SK-N-SH (cell line): ENCODE data around the gene HTR7. TPM values are rescaled to one million over a fixed set of nuclear protein-coding genes. Genes with fewer than 3 reads are reported as not detected.

ENCODE experiments used
- CTCF ChIA-PET: fragments of 300-600, 350-600 bp; formaldehyde crosslinking; extraction: SDS; loops from one replicate; lab custom pipeline; 2021; lab: Yijun Ruan, JAX
- POLR2A ChIA-PET: fragments of 350-600 bp; sonication (Branson Sonifier 250); formaldehyde crosslinking; extraction: SDS; loops from one replicate; lab custom pipeline; 2020; ENCODE audit warnings: antibody characterized with exemption, inconsistent platforms; lab: Yijun Ruan, JAX
- DNase-seq: peaks from one replicate; pipeline ENCODE4 v3.0.0; 2012
- H2AFZ ChIP-seq: fragments of 200-600 bp; sonication (generic); 2 replicates; pipeline ENCODE4 v1.8.1; 2016; ENCODE audit warnings: antibody characterized with exemption, mild to moderate bottlenecking, low read depth
- H3F3A ChIP-seq: fragments of 200-600 bp; sonication (generic); replicated peaks from 2 replicates; pipeline ENCODE3; 2016; ENCODE audit warnings: antibody characterized with exemption, mild to moderate bottlenecking; ENCODE audit not compliant: insufficient read depth
- H3K27ac ChIP-seq, 2 experiments: fragments of 200-500 bp in 1 of 2; fragments of 200-600 bp in 1 of 2; sonication (Bioruptor generic) in 1 of 2; sonication (generic), shearing (Covaris generic) in 1 of 2; 2 replicates each; pipeline versions ENCODE4 v1.5.1 to v1.6.1; 2014 to 2016; ENCODE audit warnings: low read depth in 2 of 2, inconsistent platforms in 1 of 2, low read length in 1 of 2, mild to moderate bottlenecking in 1 of 2, mixed read lengths in 1 of 2
- H3K27me3 ChIP-seq: fragments of 200-600 bp; sonication (generic), shearing (Covaris generic); 2 replicates; pipeline ENCODE4 v1.6.1; 2016; ENCODE audit warnings: mixed run types; ENCODE audit not compliant: insufficient read depth
- H3K36me3 ChIP-seq, 2 experiments: fragments of 200-500 bp in 1 of 2; fragments of 200-600 bp in 1 of 2; sonication (Bioruptor generic) in 1 of 2; sonication (generic) in 1 of 2; replicated peaks in 1 of 2; 2 replicates each; pipeline versions ENCODE3 to v1.5.1; 2014 to 2016; ENCODE audit warnings: low read length in 1 of 2, mild to moderate bottlenecking in 1 of 2; ENCODE audit not compliant: insufficient read depth in 2 of 2, control insufficient read depth in 1 of 2
- H3K4me1 ChIP-seq, 2 experiments: fragments of 200-500 bp in 1 of 2; fragments of 200-600 bp in 1 of 2; sonication (Bioruptor generic) in 1 of 2; sonication (generic), shearing (Covaris generic) in 1 of 2; 2 replicates each; pipeline versions ENCODE4 v1.5.1 to v1.6.1; 2014 to 2016; ENCODE audit warnings: low read depth in 1 of 2, low read length in 1 of 2, mixed run types in 1 of 2; ENCODE audit not compliant: insufficient read depth in 2 of 2, control insufficient read depth in 1 of 2
- H3K4me2 ChIP-seq: fragments of 200-600 bp; sonication (generic), shearing (Covaris generic); 2 replicates; pipeline ENCODE4 v1.6.1; 2017; ENCODE audit warnings: mixed run types
- H3K4me3 ChIP-seq, 2 experiments: fragments of 200-500 bp in 1 of 2; fragments of 200-600 bp in 1 of 2; sonication (Bioruptor generic) in 1 of 2; sonication (generic), shearing (Covaris generic) in 1 of 2; 2 replicates each; pipeline versions ENCODE4 v1.5.1 to v1.8.1; 2014 to 2016; ENCODE audit warnings: low read depth in 2 of 2, inconsistent platforms in 1 of 2, low read length in 1 of 2, mild to moderate bottlenecking in 1 of 2, mixed read lengths in 1 of 2, moderate library complexity in 1 of 2
- H3K79me2 ChIP-seq: fragments of 200-600 bp; sonication (generic); 2 replicates; pipeline ENCODE4 v1.8.1; 2017; ENCODE audit warnings: mild to moderate bottlenecking; ENCODE audit not compliant: insufficient read depth
- H3K9ac ChIP-seq: fragments of 200-600 bp; sonication (generic); 2 replicates; pipeline ENCODE4 v1.6.1; 2017; ENCODE audit warnings: mixed run types
- H3K9me2 ChIP-seq: fragments of 200-600 bp; sonication (generic); 2 replicates; pipeline ENCODE4 v1.6.1; 2017; ENCODE audit warnings: mixed run types
- H3K9me3 ChIP-seq: fragments of 200-600 bp; sonication (generic); 2 replicates; pipeline ENCODE4 v1.6.1; 2017; ENCODE audit warnings: mixed run types, mild to moderate bottlenecking, moderate library complexity
- H4K20me1 ChIP-seq: fragments of 200-600 bp; sonication (generic); 2 replicates; pipeline ENCODE4 v1.6.1; 2017; ENCODE audit warnings: mild to moderate bottlenecking, mixed run types; ENCODE audit not compliant: insufficient read depth
- CHD2 ChIP-seq: fragments of 150-350 bp; IDR thresholded peaks from 2 replicates; pipeline ENCODE4 v1.6.1; 2018; ENCODE audit warnings: low read length; ENCODE audit not compliant: partially characterized antibody
- EP300 ChIP-seq, 2 experiments: IDR thresholded peaks; 2 replicates each; pipeline versions ENCODE4 v1.4.0 to v1.6.1; 2012; ENCODE audit warnings: borderline replicate concordance in 1 of 2, low read depth in 1 of 2, low read length in 1 of 2
- EZH2phosphoT487 ChIP-seq: fragments of 200-600 bp; sonication (generic); IDR thresholded peaks from 2 replicates; pipeline ENCODE4 v1.6.1; 2017; ENCODE audit warnings: low read depth, mixed run types, mild to moderate bottlenecking, antibody characterized with exemption, moderate library complexity, borderline replicate concordance
- FOXM1 ChIP-seq: IDR thresholded peaks from 2 replicates; pipeline ENCODE4 v1.4.0; 2012; ENCODE audit warnings: low read depth, mild to moderate bottlenecking
- GABPA ChIP-seq: IDR thresholded peaks from 2 replicates; pipeline ENCODE4 v1.4.0; 2012; ENCODE audit warnings: low read depth, mild to moderate bottlenecking
- JUND ChIP-seq: IDR thresholded peaks from 2 replicates; pipeline ENCODE4 v1.4.0; 2012
- MEF2A ChIP-seq: IDR thresholded peaks from 2 replicates; pipeline ENCODE4 v1.4.0; 2012; ENCODE audit warnings: low read depth, borderline replicate concordance
- MXI1 ChIP-seq: IDR thresholded peaks from 2 replicates; pipeline ENCODE4 v1.6.1; 2012; ENCODE audit warnings: mild to moderate bottlenecking, low read depth, low read length, improper control_type of control experiment
- NFIC ChIP-seq: IDR thresholded peaks from 2 replicates; pipeline ENCODE4 v1.4.0; 2012; ENCODE audit warnings: borderline replicate concordance
- RAD21 ChIP-seq: IDR thresholded peaks from 2 replicates; pipeline ENCODE4 v1.6.1; 2012; ENCODE audit warnings: mild to moderate bottlenecking, low read length
- RXRA ChIP-seq: IDR thresholded peaks from 2 replicates; pipeline ENCODE4 v1.4.0; 2012; ENCODE audit warnings: low read depth, mild to moderate bottlenecking, borderline replicate concordance
- SIN3A ChIP-seq: IDR thresholded peaks from 2 replicates; pipeline ENCODE4 v1.6.1; 2012; ENCODE audit warnings: low read depth, mild to moderate bottlenecking, low read length, moderate library complexity, borderline replicate concordance
- TCF12 ChIP-seq: IDR thresholded peaks from 2 replicates; pipeline ENCODE4 v1.4.0; 2012
- TEAD4 ChIP-seq: IDR thresholded peaks from 2 replicates; pipeline ENCODE4 v1.4.0; 2012; ENCODE audit warnings: mild to moderate bottlenecking, borderline replicate concordance; ENCODE audit not compliant: insufficient read depth
- USF1 ChIP-seq: IDR thresholded peaks from 2 replicates; pipeline ENCODE4 v1.4.0; 2012; ENCODE audit warnings: low read depth, borderline replicate concordance
- YY1 ChIP-seq: IDR thresholded peaks from 2 replicates; pipeline ENCODE4 v1.4.0; 2012; ENCODE audit warnings: low read depth, mild to moderate bottlenecking
- WGBS: methylation state at CpG from one replicate; pipeline ENCODE4 v1.1.6; 2017; ENCODE audit warnings: low lambda C conversion rate; 5-methylcytosine and 5-hydroxymethylcytosine counted together
- polyA plus RNA-seq, 3 experiments: library from polyadenylated mRNA; depleted of rRNA; stranded (reverse); fragments of >200 nt; gene quantifications; 2 replicates each; pipeline ENCODE4 v1.2.3, GENCODE V29; 2012

Gene HTR7
- polyA plus RNA-seq, 1 of the 3 experiments (the other 2 are of a cell fraction) = 0.16 TPM

DNA sequence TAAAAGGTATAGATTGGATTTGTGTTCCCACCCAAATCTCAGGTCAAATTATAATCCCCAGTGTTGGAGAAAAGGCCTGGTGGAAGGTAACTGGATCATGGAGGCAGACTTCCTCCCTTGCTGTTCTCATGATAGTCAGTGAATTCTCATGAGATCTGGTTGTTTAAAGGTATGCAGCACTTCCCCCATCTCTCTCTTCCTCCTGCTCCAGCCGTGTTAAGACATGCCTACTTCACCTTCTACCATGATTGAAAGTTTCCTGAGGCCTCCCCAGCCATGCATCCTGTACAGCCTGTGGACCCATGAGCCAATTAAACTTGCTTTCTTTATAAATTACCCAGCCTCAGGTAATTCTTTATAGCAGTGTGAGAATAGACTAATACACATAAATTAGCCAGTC, 39.1 kb downstream of the HTR7 start:
- Histone ChIP-seq H3F3A (no peaks in the 10 kb centered on the region), H3K79me2 (no peaks in the 10 kb centered on the region), H3K9me2 (no peaks in the 10 kb centered on the region), H3K4me3 (no peak overlapping the region), H4K20me1 (no peaks in the 10 kb centered on the region), H3K4me1 (no peaks in the 10 kb centered on the region), H3K27me3 (peaks cover 16% of the 10 kb centered on the region), H3K4me2 (no peak overlapping the region), H3K9ac (no peak overlapping the region), H3K36me3 (no peaks in the 10 kb centered on the region), H2AFZ (no peak overlapping the region), H3K9me3 (no peaks in the 10 kb centered on the region), H3K27ac (no peak overlapping the region)
- no peak for DNase-seq
- 0% methylated on average over 1 of the region's 1 CpG for WGBS
- CTCF ChIA-PET = no interaction called here
- POLR2A ChIA-PET = no interaction called here
- no peak for TF ChIP-seq CHD2
- no peak for TF ChIP-seq TCF12
- no peak for TF ChIP-seq RXRA
- TF ChIP-seq TEAD4 = no peak
- TF ChIP-seq EZH2phosphoT487 = no peak

DNA sequence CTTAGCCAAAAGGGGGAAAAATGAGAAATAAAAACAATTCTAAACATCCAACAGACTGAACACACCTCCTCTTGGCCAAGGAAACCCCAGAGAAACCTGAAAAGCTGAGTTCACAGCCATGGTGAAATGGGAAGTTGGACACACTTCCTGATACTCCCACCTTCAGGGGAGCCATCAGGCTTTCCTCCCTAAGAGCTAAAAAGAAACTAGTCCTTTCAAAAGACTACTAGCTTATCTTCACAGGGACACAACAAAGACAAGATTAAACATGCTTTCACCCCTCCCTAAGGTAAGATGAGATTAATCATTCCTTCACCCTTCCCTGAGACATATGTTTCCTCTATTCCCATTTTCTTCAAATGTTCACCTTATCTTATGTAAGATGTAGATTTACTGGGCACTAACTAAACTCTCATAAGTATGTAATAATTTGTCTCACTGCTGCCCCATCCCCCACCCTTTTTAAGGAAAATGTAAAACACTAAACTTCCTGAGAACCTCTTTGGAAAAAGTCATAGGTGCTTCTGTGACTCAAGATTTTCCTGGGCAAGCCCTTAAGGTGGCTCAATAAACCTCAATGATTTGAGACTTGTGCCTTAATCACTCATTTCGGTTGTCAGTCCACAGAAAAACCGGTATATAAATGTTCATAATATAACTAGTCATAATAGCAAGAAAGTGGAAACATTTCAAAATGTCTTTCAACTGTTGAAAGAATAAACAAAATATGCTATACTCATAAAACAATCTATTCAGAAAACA, 40.5 kb downstream of the HTR7 start:
- CTCF ChIA-PET = no interaction called here
- Histone ChIP-seq H3F3A (no peaks in the 10 kb centered on the region), H3K36me3 (no peaks in the 10 kb centered on the region), H3K4me1 (no peaks in the 10 kb centered on the region), H2AFZ (no peak overlapping the region), H3K4me3 (no peak overlapping the region), H3K9me3 (no peaks in the 10 kb centered on the region), H3K27me3 (peaks cover 17% of the 10 kb centered on the region)
- no peak for DNase-seq
- TF ChIP-seq MEF2A (no peak), MXI1 (no peak), JUND (no peak), SIN3A (no peak), NFIC (no peak), EP300 (IDR thresholded peaks at IDR 0.05; ENCODE audit: borderline replicate concordance in 1 of 2, low read depth in 1 of 2, low read length in 1 of 2) (no peak), YY1 (no peak), USF1 (no peak), GABPA (no peak), FOXM1 (no peak), RAD21 (no peak)
- TF ChIP-seq, all 33 proteins: peak for 0
- no peak overlapping the region for H3K9ac ChIP-seq
- 1% methylated on average over 2 of the region's 2 CpGs for WGBS
- no peaks in the 10 kb centered on the region for H4K20me1 ChIP-seq
- H3K4me2 ChIP-seq = no peak overlapping the region
- H3K9me2 ChIP-seq = no peaks in the 10 kb centered on the region
- H3K27ac ChIP-seq = no peak overlapping the region
- POLR2A ChIA-PET = no interaction called here
- H3K79me2 ChIP-seq = no peaks in the 10 kb centered on the region
